GM12874 (cell line): ENCODE measurements around the gene NCOA7.
A peak's percentile ranks its signal among the peaks of the same experiment; 100 is the strongest.

Source experiments
- TF ChIP-seq, protein P1 (sequence below): IDR thresholded peaks from 2 replicates; pipeline ENCODE4 v1.5.1; 2011; ENCODE audit warnings: low read depth, mild to moderate bottlenecking, control low read depth, low read length, moderate library complexity; ENCODE audit not compliant: insufficient read depth

Gene NCOA7

DNA sequence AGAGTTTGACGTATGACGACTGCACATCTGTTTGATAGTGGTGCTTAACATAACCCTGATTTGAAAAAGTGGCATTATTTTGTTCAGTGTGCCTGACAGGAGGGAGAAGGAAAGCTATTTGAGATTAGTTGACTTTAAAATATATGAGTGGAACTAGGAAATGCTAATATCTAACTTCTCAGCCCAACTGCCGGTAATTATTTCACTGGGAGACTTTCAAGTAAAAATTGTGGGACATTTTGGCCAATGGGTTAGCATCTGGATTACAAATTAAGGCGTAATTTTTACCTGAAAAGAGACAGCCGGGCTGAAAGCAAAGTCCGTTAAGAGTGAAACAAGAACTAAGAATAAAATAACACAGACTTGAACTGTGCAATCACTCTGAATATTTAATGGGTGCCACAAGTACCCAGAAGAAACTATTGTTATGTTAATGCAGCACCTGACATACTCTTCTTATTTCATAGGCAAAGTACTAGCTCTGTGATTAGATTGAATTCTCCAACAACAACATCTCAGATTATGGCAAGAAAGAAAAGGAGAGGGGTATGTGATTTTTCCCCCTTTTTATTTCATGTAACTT is 39.3 kb upstream of the NCOA7 start:
- TF ChIP-seq, protein P1, sequence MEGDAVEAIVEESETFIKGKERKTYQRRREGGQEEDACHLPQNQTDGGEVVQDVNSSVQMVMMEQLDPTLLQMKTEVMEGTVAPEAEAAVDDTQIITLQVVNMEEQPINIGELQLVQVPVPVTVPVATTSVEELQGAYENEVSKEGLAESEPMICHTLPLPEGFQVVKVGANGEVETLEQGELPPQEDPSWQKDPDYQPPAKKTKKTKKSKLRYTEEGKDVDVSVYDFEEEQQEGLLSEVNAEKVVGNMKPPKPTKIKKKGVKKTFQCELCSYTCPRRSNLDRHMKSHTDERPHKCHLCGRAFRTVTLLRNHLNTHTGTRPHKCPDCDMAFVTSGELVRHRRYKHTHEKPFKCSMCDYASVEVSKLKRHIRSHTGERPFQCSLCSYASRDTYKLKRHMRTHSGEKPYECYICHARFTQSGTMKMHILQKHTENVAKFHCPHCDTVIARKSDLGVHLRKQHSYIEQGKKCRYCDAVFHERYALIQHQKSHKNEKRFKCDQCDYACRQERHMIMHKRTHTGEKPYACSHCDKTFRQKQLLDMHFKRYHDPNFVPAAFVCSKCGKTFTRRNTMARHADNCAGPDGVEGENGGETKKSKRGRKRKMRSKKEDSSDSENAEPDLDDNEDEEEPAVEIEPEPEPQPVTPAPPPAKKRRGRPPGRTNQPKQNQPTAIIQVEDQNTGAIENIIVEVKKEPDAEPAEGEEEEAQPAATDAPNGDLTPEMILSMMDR = no peak

DNA sequence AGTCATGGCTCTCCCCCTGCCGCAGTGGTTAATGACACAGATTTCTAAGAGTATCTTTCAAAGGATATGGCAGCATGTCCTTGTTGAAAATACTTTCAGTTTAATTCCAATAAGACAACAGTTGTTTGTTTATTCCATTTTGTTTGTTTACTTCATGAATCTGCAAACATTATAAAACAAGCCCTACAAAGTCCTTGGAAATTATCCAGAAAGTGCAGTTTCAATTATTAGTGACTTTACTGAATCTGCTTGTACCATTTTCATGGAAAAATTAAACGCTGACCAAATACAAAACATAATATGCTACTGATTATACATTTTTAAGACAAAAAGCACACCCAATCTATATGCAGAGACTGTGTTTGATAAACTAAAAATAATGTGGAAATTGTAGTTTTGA is 38.0 kb upstream of the NCOA7 start:
- TF ChIP-seq, protein P1 = no peak

DNA sequence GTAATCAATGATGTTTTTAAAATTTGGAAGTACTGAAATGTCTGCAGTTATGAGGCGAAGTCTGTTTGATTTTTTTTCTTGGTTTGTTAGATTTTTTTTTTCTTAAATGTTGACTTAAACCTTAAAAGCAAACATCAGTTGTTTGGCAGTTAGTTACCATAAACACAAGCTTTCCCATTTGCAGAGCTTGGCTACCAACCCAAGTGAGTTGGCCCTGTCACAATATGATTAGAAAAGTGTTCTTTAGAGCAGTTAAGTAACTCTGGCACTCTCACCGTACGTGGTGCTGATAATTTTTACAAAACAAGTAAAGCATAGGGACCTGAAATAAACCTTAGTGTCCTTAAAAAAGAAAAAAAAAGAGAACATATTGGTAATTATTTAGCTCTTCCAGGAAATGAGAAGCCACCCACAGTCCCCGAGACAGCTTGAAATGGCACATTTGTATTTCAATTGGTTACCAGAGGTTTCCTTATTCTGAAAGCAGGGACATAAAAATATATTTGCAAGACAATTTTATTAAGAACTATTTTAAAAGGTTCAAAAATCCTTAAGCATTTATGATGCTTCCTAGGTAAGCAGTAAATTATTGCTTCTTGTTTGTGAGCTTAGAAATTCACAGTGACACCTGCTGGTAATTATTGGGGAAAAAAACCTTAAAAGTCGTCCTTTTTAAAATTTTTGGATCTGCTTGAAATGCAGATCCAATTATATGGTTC is 37.4 kb upstream of the NCOA7 start:
- TF ChIP-seq, protein P1 = no peak

DNA sequence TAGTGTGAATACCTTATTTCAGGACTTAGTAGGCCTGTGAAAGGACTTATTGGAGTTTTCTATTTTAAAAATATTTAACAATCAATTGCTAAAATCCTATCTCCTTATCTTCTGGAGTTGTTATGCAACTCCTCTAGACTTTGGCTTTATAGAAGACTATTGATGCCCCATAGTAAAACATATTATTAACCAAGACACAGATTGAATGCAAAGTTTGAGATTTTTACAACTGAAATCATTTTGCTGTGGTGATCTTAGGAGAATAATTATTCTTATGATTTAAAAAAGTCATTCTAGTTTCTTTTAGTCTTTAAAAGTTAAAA is 36.9 kb upstream of the NCOA7 start:
- TF ChIP-seq, protein P1 = no peak

DNA sequence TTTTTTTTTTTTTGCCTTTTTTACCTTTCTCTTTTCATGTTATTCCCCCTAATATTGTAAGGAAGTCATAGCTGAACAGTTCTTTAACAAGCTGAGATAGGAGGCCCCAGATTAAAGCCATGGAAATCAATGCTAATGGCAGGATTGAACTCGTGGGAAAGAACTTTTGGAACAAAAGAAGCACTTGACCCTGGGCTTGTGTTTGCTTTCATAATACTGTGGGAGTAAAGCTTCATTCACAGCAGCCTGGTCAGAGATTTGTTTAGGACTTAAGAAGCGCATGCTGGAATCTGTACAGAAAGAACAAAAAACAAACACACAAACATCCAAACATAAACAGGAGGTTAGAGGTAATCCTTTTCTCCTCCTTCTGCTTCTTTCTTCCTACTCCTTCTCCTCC is 36.2 kb upstream of the NCOA7 start:
- TF ChIP-seq, protein P1 = no peak

DNA sequence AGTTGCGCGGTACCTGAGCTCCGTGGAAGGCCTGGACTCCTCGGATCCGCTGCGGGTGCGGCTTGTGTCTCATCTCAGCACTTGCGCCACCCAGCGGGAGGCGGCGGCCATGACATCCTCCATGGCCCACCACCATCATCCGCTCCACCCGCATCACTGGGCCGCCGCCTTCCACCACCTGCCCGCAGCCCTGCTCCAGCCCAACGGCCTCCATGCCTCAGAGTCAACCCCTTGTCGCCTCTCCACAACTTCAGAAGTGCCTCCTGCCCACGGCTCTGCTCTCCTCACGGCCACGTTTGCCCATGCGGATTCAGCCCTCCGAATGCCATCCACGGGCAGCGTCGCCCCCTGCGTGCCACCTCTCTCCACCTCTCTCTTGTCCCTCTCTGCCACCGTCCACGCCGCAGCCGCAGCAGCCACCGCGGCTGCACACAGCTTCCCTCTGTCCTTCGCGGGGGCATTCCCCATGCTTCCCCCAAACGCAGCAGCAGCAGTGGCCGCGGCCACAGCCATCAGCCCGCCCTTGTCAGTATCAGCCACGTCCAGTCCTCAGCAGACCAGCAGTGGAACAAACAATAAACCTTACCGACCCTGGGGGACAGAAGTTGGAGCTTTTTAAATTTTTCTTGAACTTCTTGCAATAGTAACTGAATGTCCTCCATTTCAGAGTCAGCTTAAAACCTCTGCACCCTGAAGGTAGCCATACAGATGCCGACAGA is 31.4 kb upstream of the NCOA7 start:
- TF ChIP-seq, protein P1 = peak; percentile 47; the same call in 1 of the 2 replicates

DNA sequence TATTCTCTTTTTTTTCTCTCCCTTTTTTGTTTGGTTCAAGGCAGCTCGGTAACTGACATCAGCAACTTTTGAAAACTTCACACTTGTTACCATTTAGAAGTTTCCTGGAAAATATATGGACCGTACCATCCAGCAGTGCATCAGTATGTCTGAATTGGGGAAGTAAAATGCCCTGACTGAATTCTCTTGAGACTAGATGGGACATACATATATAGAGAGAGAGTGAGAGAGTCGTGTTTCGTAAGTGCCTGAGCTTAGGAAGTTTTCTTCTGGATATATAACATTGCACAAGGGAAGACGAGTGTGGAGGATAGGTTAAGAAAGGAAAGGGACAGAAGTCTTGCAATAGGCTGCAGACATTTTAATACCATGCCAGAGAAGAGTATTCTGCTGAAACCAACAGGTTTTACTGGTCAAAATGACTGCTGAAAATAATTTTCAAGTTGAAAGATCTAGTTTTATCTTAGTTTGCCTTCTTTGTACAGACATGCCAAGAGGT is 30.8 kb upstream of the NCOA7 start:
- TF ChIP-seq, protein P1 = no peak
